T-helper 1 cell (primary cell): ENCODE results near the gene TSPAN5.

Source experiments
- DNase-seq, 5 donors: peaks; one replicate each; pipeline ENCODE4 v3.0.0-alpha.2; 2012 to 2020

TSPAN5 gene

DNA sequence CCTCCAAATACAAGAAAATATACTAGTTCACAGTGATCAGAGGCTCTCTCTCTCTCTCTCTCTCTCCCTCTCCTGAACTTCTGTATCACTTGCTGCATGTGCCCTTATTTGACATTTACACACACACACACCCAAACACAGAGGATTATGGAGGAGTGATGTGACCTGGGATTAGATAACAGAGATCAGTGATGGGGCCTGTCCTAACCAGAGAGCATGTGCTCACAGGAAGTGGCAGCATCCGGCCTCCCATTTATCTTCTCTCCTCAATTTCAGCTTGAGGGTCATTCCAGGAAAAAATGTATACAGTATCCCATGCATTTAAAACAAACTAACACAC, 143.0 kb downstream of the TSPAN5 start:
- no peak for DNase-seq

DNA sequence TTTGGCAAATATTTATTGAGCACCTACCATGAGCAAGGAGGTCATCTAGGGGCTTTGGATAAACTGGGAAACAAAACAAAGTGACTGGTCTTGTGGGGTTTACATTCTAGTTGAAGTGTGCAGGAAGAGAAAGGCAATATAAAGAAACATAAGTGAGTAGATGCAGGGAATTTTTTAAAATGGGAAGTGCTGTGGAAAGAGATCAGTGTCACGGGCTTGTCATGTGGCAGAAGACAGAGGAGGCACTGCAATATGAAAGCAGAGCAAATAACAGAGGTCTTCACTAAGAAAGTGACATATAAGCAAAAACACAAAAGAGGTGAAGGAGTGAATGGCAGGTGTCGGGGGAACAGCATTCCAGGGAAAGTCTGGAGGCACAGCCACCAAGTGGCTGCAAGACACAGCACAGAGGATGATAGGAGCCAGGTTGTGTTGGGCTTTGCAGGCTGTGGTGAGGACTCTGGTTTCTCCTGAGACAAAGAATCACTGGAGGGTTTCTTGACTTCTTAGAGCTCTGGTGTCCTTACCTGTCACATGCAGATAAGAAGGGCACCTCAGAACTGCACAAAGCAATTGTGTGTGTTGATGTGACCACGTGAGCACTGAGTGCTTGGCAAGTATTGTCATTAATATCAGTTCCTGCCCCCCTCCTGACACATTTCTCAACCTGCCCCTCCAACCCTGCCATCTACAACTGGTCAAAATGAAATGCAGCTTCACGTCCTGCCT, 143.5 kb downstream of the TSPAN5 start:
- no peak for DNase-seq

DNA sequence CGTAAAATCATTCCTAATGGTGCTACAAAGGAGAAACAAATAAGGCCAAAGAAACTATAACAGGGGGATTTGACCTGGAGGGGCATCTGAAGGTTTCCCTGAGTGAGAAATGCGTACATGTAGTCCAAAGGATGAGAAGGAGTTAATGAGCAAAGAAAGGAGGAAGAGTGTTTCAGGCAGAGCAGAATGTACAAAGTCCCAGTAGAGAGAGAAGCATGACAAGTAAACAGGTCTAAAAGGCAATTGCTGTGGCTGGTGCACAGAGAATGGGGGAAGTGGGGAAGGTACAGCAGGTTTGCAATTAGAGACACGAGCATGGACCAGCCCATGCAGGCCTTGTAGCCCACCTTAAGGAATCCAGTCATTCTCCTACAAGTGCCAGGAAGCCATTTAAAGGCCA, 145.5 kb downstream of the TSPAN5 start:
- DNase-seq, result no peak

DNA sequence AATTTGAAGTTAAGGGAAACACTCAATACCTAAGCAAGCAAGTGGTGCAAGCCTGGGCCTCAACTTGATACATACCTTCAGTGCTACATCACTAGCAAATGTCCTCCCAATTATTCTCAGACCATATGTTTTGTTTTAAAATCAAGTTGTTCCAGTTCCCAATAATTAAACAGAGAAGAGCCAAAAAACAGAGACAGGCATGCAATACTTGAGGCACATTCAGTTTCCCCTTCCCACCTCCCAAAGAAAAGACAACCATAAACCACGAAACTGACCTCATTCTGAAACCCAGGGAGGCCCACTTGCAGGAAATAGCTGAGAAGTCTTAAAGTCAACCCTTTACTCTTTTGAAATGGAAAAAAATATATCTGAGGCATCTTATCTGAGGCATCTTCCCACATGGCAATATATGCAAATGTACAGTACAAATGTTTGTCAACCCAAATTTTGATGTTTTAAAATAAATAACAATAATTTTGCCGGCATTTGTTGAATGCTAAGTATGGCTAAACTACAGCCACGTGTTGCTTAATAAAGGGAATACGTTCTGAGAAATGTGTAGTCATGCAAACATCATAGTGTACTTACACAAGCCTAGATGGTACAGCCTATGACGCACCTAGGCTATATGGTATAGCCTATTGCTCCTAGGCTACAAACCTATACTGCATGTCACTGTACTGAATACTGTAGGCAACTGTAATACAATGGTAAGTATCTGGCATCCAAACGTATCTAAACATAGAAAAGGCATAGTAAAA, 147.5 kb downstream of the TSPAN5 start:
- DNase-seq, result peak in 1 of 5 donors; percentile 68

DNA sequence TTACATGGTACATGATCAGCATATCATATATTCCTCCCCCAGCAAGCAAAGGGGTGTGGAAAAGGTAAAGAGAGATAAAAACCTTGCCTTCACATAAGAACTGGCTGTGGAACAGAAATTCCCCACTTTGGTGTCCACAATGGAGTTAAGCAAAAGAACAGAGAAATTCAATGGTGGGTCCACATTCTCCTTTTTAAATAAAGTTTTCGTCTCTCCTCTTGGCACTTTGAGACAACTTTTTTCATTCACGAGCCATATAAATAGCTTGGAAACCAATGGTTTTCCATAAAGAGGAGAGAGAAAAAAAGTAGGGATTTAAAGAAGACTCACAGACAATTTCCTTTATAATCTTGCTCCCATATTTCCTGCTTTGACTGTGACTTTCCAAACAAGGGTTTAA, 148.1 kb downstream of the TSPAN5 start:
- DNase-seq, result no peak

DNA sequence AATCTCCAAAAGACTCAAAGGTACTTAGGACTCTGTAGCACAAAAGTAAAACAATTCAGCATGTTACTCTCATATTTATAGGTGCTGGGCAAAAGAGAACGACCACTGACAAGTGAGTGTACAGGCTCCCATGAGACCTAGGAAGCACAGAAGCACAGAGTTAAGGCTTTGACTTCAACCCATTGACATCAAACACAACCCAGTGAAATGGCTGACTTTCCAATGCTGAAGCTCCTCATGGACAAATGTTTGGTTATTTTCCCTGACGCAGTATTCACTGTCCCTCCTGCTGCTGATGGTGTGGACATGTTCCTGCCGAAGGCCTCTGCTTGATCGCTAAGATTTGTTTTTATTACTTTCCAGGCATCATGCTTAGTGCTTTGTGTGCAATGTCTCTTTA, 148.7 kb downstream of the TSPAN5 start:
- no peak for DNase-seq

DNA sequence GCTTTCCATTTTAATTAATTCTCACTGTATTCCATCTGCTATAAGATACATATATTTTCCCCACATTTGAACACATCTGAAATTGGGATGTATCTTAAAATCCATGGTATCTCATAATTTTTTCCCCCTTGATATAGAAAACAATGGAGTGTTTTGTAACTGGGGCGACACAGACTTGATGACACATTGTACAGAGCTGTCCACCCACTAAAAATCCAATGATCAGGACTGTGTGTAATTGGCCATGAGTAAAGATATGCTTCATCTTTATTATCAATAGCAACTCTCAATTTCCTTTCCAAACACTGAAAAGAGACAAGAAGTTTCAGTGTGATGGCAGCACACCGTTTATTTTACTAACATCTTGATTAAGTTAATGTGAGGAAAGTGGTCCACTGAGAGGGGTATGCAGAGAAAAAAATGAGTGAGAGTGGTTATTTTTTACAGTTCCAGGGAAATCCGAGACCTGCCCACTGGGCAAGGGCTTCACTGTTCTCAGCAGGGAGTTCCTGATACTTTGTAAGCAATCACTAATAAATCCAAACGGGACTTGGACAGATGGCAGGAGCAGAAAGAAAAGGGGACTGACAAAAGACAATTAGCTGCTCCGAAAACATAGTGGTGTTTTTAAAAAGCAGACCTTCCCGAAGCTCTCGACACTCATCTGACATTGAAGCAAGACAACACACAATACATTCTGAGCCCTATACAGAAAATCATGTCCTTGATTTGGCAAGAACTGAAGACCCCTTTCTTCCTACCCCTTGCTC, 149.4 kb downstream of the TSPAN5 start:
- DNase-seq, result no peak

DNA sequence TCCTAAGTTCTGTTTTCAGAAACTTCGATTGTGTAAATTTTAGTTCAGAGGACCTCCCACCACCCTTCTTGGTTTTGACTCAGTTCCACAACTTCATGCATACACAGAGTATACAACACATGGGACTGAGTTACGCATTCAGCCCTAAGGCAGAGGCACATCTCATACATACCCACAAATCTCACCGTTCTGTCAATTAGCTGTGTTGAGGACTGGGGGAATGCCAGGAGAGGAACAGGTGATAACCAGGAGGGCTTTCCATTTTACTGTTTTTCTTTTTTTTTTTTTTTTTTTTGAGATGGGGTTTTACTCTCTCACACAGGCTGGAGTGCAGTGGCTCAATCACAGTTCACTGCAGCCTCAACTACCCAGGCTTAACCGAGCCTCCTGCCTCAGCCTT, 150.2 kb downstream of the TSPAN5 start:
- DNase-seq, result no peak

DNA sequence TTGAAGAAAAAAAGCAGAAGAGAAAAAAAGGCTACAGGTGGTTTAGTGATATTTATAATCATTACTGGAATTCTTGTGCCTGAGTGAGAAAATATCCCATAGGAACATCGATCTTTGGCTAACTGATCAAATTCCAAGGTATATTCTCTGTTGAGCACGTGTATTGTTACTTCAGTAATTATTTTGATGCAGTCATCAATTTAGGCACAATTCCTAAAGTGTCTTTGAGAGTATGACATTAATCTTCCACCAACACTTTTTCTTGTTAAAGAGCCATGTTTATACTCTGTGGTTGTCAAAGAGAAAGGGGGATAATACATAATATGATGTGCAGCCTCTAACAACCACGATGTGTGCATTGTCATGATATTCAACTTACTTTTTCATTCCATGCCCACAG, 151.1 kb downstream of the TSPAN5 start:
- DNase-seq, result no peak

DNA sequence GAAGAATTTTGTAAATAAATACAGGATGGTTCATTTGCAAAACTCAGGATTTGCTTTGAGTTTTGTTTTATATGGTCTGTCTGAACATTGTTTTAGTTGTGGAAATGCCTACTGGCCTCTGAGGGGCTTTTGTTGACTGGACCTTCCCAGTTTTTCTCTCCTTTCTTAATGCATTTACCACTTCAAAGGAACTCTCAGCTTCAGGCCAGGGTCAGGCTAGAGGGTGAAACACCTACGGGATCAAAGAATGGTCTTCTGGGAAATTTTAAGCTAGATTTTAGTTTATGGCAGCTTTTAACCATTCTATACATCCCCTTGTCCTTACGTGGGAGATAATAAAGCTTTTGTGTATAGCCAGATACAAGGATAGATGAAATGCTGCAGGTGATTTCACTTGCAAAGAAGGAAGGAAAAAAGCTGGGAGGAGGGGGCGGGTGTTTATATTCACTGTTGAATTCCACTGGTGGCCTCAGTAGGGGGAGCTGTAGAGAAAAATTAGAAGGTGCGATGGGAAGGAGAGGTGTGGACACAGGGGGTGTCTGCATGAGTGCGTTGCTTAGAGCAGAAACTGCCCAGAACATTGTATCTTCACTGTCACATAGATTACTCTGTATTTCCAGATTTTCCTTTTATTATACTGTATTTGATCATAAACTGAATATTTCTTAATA, 151.8 kb downstream of the TSPAN5 start:
- DNase-seq, result no peak

DNA sequence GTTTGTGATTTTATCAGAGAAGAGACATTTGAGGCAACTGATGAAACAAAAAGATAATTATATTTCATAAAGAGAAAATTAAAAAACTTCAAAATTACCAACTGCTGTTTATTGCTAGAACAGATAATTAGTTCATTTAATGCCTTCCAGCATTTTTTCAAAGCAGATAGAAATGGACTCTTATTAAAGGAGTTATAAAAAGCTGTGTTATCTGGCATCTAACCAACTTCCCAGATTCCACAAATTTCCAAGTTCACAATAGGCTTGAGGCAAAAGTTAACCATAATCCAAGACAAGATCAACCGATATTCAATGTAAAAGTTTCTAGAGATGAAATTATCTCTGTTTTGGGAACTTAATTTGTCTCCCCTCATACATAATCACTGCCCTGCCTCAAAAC, 152.4 kb downstream of the TSPAN5 start:
- DNase-seq, result no peak

DNA sequence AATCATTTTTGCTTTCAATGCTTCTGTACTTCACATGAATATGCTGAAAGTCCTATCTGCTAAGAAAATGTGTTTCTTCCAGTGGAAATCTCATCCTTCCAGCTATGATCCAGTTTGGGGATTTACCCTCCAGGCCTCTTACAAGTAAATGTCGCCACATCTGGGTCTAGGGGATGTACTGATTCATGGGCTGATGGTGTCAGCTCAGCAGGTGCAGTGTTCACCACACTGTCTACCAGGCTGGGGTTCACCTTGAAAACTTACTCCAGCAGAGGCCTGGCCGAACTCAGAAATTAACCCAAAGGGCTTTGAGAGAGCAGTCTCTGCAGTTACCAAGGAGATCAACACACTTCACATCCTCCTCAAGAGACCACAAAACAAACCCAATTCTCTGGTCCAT, 154.3 kb downstream of the TSPAN5 start:
- DNase-seq, result no peak

DNA sequence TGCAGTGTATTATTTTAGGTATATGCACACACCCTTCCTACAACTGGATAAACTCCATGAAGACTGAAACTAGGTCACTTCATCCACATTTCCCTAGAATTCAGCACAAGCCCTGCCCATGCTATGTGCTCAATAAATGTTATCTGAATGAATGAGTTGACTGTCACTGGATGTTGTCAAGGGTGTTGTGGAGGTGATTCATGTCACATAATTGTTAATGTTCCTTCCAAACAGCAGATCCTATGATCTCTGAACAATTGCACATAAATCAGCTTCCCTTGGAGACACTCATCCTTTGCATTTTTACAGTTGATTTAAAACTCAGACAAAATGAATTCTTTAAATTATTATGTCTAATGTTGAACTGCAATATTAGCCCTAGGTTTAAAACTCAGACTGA, 154.7 kb downstream of the TSPAN5 start:
- DNase-seq, result no peak

DNA sequence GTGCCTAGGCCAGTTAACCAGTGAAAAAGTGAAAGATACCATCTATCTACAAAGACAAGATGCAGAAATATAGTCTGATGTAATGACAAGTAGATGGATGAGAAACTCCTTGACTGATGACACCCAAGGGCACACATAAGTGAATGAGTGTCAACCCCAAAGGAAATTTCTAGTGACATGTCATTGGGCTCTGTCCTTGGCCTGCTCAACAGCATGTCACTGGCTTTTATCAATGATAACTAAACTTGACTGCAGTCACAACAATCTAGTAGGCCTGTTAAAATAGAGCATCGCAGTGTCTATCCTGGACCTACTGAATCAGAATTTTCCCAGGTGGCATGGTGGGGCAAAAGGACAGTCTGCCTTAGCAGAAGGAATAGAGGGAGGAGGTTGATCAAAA, 155.8 kb downstream of the TSPAN5 start:
- no peak for DNase-seq

DNA sequence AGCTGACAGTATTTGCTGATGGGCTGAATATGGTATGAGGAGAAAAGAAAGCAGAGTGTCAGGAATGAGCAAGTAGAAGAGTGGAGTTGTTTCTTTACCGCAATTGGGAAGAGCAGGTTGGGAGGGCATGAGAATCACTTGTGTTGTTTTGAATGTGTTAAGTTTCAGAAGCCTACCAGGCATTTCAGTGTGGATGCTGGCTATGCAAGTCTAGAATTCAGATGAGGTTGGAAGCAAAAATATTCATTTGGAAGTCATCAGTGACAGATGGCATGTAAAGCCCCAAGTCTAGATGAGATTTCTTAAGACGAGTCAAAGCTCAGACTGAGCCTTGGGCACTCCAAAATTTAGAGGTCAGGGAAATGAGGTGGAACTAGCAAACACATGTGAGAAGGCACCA, 156.4 kb downstream of the TSPAN5 start:
- no peak for DNase-seq

DNA sequence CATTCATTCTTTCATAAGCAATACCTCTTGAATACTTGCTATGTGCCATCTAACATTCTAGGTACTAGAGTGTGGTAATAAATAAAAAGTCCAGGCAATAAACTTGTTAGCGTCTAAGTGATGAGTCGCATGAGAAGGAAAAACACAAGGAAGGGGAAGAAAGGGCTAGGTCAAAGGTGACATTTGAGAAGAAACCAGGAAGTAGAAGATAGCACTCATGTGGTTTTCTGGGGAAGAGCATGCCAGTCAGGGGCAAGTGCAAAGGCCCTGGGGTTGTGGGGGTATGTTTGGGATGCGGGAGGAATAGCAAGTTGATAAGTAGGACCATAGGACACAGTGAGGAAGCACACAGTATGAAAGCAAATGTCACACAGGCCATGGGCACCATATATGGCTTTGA, 157.0 kb downstream of the TSPAN5 start:
- no peak for DNase-seq

DNA sequence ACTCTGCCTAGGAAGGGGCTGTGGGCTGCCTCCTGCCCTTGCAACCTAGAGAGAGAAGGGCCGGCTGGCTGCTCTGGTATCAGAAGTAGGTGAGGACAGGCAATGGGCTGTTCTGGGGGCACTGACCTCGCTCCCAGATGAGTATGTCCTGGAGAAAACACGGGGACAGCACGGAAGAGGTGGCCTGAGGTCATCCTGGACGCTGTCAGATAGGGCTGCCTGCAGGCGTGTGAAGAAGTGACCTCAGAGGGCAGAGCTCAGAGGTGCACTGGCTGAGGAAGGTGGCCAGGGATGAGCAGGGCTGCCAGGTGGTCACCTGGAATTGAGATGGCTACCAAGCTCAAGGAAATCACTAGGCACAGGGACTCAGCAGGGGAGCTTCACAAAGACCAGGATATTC, 159.6 kb downstream of the TSPAN5 start:
- no peak for DNase-seq

DNA sequence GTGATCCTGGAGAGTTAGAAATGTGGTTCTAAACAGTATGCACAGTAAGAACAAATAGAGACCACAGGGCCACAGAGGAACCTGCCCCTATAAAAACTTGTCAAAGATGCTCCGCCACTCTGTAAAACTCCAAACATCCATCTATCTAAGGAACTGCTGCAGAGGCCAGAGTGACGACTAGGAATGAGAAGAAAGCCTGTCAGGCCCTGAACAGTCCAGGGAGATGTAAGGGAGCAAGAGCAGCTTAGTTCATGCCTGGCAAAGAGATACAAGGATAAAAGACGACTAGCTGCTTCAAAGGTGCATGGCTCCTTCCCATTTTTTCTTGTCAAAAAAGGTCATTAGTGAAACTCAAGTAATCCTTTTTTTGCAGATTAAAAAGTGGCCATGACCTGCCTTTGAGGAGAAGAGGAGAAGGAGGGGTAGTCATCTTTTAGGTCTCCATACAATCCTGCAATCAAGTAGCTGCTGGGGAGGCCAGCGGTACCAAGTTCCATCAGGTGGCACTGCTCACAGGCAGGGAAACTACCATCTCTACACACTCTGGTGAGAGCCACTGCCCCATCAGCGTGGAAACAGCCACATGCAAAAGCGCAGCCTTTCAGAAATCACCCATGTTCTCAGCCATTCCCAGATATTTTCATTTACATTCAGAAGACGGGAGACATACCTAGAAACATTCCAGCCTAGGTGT, 162.1 kb downstream of the TSPAN5 start:
- no peak for DNase-seq

DNA sequence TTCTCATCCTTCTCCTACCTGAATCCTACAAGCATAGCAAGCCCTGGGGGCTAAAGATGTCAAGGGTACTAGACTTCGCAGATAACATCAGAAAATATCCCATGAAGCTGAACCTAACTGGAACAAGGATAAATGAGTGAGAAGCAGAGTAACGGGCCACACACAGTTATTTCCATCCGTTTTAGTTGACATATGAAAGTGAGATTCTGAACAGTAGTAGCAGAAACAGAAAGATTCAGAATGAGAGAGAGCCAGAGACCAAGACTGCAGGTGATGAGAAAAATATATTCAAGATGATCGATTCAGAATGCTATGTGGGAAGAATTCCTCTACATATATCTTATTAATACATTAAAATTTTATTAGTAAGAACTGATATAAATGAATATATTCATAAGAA, 165.1 kb downstream of the TSPAN5 start:
- DNase-seq, result peak in 1 of 5 donors; percentile 41

DNA sequence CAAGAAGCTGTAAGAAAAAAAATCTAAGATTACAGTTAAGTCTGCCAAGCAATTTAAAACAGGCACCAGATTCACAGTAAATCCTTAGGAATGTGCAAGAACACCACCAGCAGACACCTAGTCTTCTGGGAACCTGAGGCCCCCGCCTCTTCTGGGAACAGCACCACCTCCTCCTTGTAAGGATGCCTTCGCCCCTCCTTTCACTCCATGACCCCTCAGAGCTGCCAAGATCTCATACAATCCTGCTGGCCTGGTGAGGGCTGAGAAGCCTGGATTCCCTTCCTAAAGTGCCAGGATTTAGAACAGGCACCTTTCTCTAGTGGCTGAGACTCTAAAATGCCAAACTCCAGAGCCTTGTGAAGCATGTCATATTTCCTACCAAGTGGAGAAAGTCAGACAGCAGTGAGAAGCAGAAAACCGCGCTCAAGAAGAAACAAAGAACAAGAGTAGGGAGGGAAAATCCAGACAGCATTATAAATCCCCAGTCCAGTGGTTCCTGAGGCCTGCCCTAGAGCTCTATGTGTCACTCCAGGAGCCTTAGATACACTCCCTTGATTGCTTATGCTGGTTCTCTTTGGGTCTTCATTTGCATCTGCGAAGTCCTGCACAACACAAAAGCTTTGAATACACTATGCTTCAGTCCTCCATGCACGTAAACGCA, 166.4 kb downstream of the TSPAN5 start:
- no peak for DNase-seq

DNA sequence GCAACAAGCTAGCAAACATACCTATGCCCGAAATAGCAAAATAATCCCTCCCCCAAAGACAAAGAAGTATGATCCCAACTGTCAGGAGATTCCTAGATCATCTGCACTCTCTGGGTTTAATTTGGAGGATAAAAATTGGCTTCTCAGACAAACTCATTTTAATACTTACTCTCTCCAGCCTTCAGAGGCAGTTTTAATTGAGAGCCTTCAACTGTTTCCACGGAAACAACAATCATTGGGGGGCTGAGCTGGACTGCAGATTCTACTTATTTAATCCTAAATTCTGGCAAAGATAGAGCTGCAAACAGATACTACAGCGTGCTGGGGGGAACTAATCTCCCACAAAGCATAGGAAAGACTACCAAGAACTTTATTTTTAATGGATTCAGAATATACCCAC, 168.2 kb downstream of the TSPAN5 start:
- DNase-seq, result no peak

DNA sequence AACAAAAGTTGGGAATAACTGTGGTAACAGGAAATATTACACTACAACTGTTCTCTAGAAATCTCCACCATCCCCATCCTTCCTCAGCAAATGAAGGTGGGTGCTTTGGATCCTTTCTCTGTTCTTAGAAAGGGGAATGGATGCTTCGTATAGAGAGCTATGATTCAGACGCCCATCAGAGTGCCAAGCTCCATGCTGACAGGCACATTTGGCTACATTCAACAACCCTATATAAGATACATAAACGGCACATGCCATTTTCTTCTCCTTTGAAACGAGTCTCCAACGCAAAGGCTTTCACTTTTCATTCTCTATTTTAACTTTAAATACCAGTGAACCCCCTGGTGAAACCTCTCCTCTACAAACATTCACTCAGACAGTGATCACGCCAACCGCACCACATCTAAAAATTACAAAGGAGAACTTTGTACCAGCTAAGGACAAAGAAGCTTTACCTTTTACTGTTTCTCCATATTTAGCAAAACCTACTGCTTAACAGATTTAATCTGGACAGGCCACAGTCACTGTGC, 172.5 kb downstream of the TSPAN5 start:
- DNase-seq, result peak in 1 of 5 donors; percentile 38
